GM12801 (cell line): ENCODE results near the gene RGS3.

Source experiments
- TF ChIP-seq, protein P1 (sequence below): IDR thresholded peaks from one replicate; pipeline ENCODE4 v1.5.1; 2011; ENCODE audit warnings: control low read depth; ENCODE audit not compliant: insufficient read length; ENCODE audit errors: extremely low read depth

The RGS3 gene

DNA sequence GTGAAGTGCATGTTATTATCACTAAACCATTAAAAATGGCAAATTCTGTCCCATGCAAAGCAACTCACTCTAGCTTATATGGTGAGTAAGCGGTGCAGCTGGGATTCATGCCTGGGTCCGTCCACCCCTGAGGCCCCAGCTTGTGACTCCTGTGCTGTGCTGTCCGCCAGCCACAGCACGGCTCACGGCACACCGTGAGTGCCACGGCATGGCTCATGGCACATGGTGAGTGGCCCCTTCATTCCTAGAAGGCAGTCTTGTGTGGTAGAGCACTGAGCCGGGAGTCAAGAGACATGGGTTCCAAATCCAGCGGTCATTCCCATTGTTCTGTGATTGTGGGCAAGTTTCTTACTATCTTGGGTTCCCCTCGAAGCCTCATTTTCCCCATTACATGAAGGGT lies 18.8 kb downstream of the RGS3 start:
- TF ChIP-seq, protein P1, sequence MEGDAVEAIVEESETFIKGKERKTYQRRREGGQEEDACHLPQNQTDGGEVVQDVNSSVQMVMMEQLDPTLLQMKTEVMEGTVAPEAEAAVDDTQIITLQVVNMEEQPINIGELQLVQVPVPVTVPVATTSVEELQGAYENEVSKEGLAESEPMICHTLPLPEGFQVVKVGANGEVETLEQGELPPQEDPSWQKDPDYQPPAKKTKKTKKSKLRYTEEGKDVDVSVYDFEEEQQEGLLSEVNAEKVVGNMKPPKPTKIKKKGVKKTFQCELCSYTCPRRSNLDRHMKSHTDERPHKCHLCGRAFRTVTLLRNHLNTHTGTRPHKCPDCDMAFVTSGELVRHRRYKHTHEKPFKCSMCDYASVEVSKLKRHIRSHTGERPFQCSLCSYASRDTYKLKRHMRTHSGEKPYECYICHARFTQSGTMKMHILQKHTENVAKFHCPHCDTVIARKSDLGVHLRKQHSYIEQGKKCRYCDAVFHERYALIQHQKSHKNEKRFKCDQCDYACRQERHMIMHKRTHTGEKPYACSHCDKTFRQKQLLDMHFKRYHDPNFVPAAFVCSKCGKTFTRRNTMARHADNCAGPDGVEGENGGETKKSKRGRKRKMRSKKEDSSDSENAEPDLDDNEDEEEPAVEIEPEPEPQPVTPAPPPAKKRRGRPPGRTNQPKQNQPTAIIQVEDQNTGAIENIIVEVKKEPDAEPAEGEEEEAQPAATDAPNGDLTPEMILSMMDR, result no peak

DNA sequence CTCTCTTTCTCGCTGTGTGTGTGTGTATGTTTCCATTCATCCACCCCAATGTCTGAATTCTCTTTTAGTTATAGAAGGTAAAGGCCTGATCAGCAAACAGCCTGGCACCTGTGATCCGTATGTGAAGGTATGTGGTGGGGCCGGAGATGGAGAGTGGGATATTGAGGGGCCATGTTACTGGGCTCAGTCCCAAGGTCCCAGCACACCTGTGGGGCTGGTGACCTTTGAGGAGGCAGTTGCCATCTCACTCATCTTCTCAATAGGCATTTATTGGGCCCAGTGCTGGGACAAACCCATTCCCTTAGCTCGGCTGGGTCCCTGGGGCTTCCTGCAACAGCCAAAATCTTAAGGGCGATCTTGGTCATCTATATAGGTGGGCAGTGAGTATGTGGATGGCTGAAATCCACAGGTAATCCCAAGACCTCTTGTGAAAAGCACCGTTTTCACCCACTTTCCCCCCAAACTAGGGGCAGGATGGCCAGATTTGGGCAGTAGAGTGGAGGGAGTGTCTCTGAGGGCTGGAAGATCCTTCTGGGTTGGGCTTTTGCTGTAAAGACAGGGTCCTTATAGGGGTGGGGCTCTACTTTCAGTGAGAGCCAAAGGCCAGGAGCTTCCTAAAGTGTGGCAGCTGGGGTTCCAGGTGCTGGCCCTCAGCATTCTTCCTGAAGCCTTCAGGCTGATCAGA lies 19.6 kb downstream of the RGS3 start:
- TF ChIP-seq, protein P1, result no peak

- TF ChIP-seq, protein P1, result no peak
Observed at GRCh38 chr9:113483676-113484257, 20.2 kb downstream of the RGS3 start.

GRCh38 chr9:113484258-113484730 lies 20.8 kb downstream of the RGS3 start:
- TF ChIP-seq, protein P1, result no peak

DNA sequence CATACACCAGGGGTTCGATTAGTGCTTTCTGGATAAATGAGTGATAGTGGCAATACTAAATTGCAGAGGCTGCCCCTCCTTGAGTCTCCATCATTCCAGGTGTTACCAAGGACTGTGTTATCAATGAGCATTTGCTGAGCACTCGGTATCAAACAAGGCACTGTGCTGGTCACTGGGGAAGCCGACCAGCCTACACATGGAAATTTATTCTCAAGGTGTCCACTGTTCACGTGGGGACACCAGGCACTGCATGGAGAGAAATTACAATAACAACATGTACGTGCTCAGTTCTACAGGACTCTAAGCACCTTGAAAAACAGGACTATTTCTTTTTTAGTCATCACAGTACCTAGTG lies 22.2 kb downstream of the RGS3 start:
- TF ChIP-seq, protein P1, result no peak

DNA sequence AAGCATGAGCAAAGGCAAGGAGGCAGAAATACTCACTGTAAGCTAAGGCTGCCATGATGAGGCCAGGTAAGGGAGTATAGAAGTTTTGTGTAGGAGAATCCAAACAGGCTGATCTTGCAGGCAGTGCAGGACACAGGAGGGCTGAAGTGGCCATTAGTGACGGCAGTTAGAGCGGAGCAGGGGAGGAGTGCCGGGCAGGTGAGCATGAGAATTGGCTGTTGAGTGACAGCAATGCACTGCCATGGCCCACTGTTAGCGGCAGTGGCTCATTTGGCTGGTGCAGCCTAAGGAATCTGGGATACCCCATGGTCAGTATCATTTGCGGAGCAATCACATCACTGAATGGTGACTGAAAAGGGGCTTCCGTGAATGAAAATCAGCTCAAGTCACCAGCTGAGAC lies 22.8 kb downstream of the RGS3 start:
- TF ChIP-seq, protein P1, result no peak

DNA sequence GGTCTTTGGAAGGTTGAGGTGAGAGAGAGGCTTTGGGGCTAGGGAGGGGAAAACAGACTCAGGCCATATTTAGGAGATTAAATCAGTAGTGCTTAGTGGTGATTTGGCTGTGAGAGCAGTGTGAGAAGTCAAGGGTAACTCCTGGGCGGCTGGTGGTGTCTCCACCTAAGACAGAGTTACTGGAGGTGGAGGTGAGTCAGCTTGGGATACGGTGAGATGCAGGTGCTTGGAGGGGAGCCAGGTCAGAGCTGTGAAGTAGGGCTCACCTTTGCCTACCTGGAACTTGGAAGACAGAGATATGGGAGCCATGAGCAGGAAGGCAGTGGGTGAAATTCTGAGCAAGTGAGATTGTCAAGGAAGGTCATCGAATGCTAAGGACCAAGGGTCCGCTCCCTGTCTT lies 24.5 kb downstream of the RGS3 start:
- TF ChIP-seq, protein P1, result no peak

GRCh38 chr9:113488490-113488889 lies 25.0 kb downstream of the RGS3 start:
- TF ChIP-seq, protein P1, result no peak
